GM12891 (cell line): ENCODE measurements around the gene REC114.
"Not testable (repeated sequence)": the region's sequence is repeated elsewhere in the genome, so short reads cannot be mapped to it uniquely, and the experiment has no call there.

ENCODE experiments used
- DNase-seq: peaks from one replicate; pipeline ENCODE4 v3.0.0; 2011; ENCODE audit warnings: low spot score; ENCODE audit not compliant: insufficient read length
- FAIRE-seq: peaks from 2 replicates; lab custom pipeline; 2011; peaks lifted over from hg19 to GRCh38; lab: Jason Lieb, UNC
- PAX5 ChIP-seq: IDR thresholded peaks from 2 replicates; pipeline ENCODE4 v1.6.1; 2011; ENCODE audit warnings: low read length, moderate library complexity, mild to moderate bottlenecking; ENCODE audit not compliant: insufficient read depth, severe bottlenecking
- POLR2A ChIP-seq: IDR thresholded peaks from 2 replicates; pipeline ENCODE4 v1.6.1; 2011; ENCODE audit warnings: low read depth, low read length, control low read depth
- POLR2AphosphoS5 ChIP-seq: IDR thresholded peaks from 2 replicates; pipeline ENCODE4 v1.6.1; 2011; ENCODE audit warnings: low read depth, low read length, control low read depth
- POU2F2 ChIP-seq: IDR thresholded peaks from 2 replicates; pipeline ENCODE4 v1.6.1; 2011; ENCODE audit warnings: low read depth, mild to moderate bottlenecking, control low read depth, low read length, moderate library complexity
- SPI1 ChIP-seq: IDR thresholded peaks from 2 replicates; pipeline ENCODE4 v1.6.1; 2011; ENCODE audit warnings: low read depth, low read length, control low read depth
- TAF1 ChIP-seq: IDR thresholded peaks from 2 replicates; pipeline ENCODE4 v1.6.1; 2011; ENCODE audit warnings: low read depth, low read length, control low read depth

Gene REC114

GRCh38 chr15:73426323-73426994, 16.5 kb upstream of the REC114 start:
- no peak for DNase-seq
- no peak for FAIRE-seq

GRCh38 chr15:73431329-73431728, 11.6 kb upstream of the REC114 start:
- not testable (repeated sequence) for FAIRE-seq

More at GRCh38 chr15:73426323-73426994, 16.5 kb upstream of the REC114 start:
- TF ChIP-seq SPI1, result no peak
- no peak for TF ChIP-seq PAX5
- TF ChIP-seq POLR2AphosphoS5, result no peak
- TF ChIP-seq POLR2A, result no peak
- no peak for TF ChIP-seq POU2F2
- TF ChIP-seq TAF1, result no peak

GRCh38 chr15:73433873-73434272, 9.1 kb upstream of the REC114 start:
- DNase-seq (no peak), FAIRE-seq (no peak)
- no peak for TF ChIP-seq TAF1
- no peak for TF ChIP-seq POU2F2
- no peak for TF ChIP-seq SPI1
- no peak for TF ChIP-seq PAX5
- TF ChIP-seq POLR2A, result no peak
- no peak for TF ChIP-seq POLR2AphosphoS5

More at GRCh38 chr15:73431329-73431728, 11.6 kb upstream of the REC114 start:
- DNase-seq, result not testable (repeated sequence)

DNA sequence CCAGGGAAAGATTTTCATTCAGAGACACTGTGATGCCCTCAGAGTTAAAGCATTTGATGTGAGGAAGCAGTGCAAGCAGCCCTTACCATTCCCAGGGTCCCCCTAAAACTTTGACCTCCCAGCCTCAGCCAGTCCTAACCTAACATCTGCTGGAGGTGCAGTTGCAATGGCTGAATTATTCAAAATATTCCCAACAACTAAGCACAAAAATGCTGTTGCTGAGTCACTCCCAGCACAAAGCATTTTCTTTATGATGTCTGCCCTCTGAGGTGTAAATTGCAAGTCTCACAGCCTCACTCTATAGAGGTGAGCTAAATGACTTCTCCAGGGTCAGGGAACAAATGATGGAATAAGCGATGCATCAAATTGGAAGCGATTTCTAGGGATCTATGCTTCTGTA, 6.4 kb upstream of the REC114 start:
- no peak for TF ChIP-seq POU2F2
- TF ChIP-seq PAX5, result no peak
- no peak for TF ChIP-seq TAF1
- FAIRE-seq, result no peak
- no peak for DNase-seq

- TF ChIP-seq PAX5 (no peak), SPI1 (no peak), POLR2A (no peak), POLR2AphosphoS5 (no peak), TAF1 (no peak), POU2F2 (no peak)
- DNase-seq (no peak), FAIRE-seq (no peak)
Measured at GRCh38 chr15:73437543-73438109, 5.3 kb upstream of the REC114 start.

- FAIRE-seq (no peak), DNase-seq (no peak)
- TF ChIP-seq POLR2AphosphoS5 (no peak), PAX5 (no peak), SPI1 (no peak), TAF1 (no peak), POLR2A (no peak), POU2F2 (no peak)
Measured at GRCh38 chr15:73438651-73439050, 4.3 kb upstream of the REC114 start.

DNA sequence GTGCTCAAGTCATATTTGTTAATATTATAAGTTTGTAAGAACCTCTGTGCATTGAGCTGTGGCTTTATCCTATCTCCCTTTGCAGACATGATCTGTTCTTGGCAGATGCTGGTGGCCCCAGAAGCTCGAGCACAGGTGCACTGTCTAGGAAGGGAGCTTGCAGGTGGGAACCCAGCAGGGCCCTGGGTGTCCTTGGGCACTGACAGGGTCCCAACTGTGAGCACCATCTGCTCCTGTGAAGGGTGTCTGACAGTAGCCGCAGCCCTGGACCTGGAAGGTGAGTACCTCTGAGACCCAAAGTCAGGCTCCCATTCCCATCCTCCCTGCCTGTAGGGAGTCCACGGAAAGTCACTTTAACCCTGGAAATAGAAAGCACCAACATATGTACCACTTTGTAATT, 2.4 kb upstream of the REC114 start:
- no peak for DNase-seq
- FAIRE-seq, result no peak
- TF ChIP-seq POLR2AphosphoS5 (no peak), POLR2A (no peak), POU2F2 (no peak), PAX5 (no peak), SPI1 (no peak), TAF1 (no peak)

- TF ChIP-seq SPI1 (no peak), POLR2A (no peak), PAX5 (no peak), POU2F2 (no peak), POLR2AphosphoS5 (no peak), TAF1 (no peak)
- FAIRE-seq (no peak), DNase-seq (no peak)
Measured at GRCh38 chr15:73442421-73442820, 543 bp upstream of the REC114 start.

DNA sequence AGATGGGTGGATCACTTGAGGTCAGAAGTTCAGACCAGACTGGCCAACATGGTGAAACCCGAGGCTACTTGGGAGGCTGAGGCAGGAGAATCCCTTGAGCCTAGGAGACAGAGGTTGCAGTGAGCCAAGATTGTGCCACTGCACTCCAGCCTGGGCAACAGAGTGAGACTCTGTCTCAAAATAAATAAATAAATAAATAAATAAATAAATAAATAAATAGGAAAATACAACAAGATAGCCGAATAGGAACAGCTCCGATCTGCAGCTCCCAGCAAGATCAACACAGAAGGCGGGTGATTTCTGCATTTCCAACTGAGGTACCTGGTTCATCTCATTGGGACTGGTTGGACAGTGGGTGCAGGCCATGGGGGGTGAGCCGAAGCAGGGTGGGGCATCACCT, 4.5 kb downstream of the REC114 start:
- not testable (repeated sequence) for FAIRE-seq, DNase-seq

GRCh38 chr15:73448158-73448758, 5.3 kb downstream of the REC114 start:
- DNase-seq, FAIRE-seq: not testable (repeated sequence)

- DNase-seq, FAIRE-seq: not testable (repeated sequence)
Measured at GRCh38 chr15:73449980-73450379, 7.0 kb downstream of the REC114 start.
